AG04449 (cell line): ENCODE data around the gene NOP9.

Experiments used
- CTCF ChIA-PET: fragments of 350-600 bp; formaldehyde crosslinking; extraction: SDS; loops from one replicate; lab custom pipeline; 2021; ENCODE audit warnings: antibody characterized with exemption; lab: Yijun Ruan, JAX
- POLR2A ChIA-PET: fragments of 400-600, 350-600 bp; formaldehyde crosslinking; extraction: SDS; loops from one replicate; lab custom pipeline; 2020; ENCODE audit warnings: antibody characterized with exemption, inconsistent platforms; lab: Yijun Ruan, JAX
- DNase-seq: peaks from one replicate; pipeline ENCODE4 v3.0.0-alpha.2; 2010; ENCODE audit warnings: low read depth, low spot score
- H3K4me3 ChIP-seq: 2 replicates; pipeline ENCODE4 v1.5.1; 2011; ENCODE audit warnings: low read depth, mild to moderate bottlenecking, control low read depth, low read length
- TF ChIP-seq, protein P1 (sequence below): IDR thresholded peaks from one replicate; pipeline ENCODE4 v1.5.1; 2011; ENCODE audit warnings: mild to moderate bottlenecking, moderate library complexity, low read length, control low read depth, inconsistent platforms; ENCODE audit not compliant: insufficient read depth; ENCODE audit errors: missing control alignments

The NOP9 gene

DNA sequence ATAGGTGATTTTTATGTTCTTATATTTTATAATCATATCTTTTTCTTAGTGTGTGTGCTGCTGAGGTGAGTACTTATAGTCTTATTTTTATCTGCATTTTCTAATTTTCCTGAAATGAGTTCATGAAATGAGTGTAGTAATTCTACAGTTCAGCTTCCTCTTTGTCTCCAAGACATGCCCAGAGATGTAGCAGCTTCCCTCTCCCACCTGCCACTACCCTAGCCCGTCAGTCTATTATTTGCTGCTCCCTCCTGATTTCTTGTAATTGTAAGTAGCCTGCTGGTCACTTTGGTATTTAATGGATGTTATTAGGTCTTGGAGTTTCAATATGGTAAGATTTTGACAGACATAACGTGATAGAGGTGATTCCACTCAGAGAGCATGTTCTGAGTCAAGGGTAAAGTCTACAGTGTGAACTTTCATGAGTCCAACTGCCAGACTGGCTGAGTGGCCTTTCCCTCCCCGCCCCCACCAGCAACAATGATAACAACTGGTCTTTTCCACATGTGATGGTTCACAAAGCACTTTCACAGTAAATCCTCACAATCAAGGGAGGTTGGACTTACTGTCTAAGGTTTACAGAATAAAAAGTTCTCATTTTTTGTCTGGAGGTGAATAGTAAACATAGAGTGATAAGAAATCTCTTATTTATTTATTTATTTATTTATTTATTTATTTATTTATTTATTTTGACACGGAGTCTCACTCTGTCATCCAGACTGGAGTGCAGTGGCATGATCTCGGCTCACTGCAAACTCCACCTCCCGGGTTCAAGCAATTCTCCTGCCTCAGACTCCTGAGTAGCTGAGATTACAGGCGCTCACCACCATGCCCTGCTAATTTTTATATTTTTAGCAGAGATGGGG, 44.4 kb downstream of the NOP9 start:
- POLR2A ChIA-PET = interaction anchor here (1.2 kb wide), 1 partner anchor 86 kb away, joined by 3 read pairs; the partner anchor contains the start of genes CBLN3 and KHNYN
- TF ChIP-seq, protein P1, sequence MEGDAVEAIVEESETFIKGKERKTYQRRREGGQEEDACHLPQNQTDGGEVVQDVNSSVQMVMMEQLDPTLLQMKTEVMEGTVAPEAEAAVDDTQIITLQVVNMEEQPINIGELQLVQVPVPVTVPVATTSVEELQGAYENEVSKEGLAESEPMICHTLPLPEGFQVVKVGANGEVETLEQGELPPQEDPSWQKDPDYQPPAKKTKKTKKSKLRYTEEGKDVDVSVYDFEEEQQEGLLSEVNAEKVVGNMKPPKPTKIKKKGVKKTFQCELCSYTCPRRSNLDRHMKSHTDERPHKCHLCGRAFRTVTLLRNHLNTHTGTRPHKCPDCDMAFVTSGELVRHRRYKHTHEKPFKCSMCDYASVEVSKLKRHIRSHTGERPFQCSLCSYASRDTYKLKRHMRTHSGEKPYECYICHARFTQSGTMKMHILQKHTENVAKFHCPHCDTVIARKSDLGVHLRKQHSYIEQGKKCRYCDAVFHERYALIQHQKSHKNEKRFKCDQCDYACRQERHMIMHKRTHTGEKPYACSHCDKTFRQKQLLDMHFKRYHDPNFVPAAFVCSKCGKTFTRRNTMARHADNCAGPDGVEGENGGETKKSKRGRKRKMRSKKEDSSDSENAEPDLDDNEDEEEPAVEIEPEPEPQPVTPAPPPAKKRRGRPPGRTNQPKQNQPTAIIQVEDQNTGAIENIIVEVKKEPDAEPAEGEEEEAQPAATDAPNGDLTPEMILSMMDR = no peak
- CTCF ChIA-PET = interaction anchor here (0.7 to 5.7 kb wide), 7 partner anchors 8 to 97 kb away, joined by 3 to 101 read pairs (median 5); partner anchors contain the start of genes ADCY4, CBLN3 and KHNYN
- H3K4me3 ChIP-seq = no peak overlapping the region
- DNase-seq = no peak

DNA sequence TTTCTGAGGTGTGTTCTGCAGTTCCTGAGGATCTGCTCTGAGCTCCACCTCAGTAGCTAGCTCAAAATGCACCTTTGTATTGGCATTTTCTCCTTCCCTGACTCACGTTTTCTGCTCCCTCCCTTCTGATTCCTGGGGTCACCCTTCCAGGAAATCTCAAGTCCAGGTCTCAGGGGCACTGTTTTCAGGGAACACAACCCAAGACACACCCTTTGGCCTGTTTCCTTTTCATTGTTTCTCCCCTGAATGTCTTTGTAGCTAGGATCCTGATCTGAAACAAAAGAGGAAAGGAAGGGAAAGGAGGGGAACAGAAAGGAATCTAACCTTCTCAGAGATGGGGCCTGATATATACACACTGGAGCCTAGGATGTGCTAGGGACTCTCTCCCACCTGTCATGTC, 47.5 kb downstream of the NOP9 start:
- ChIA-PET CTCF (interaction anchor here (0.8 to 5.7 kb wide), 13 partner anchors 11 to 90 kb away, joined by 3 to 101 read pairs (median 5); partner anchors contain the start of genes ADCY4, CBLN3, CIDEB and KHNYN), POLR2A (no interaction called here)
- TF ChIP-seq, protein P1 = no peak
- DNase-seq = no peak
- H3K4me3 ChIP-seq = no peak overlapping the region

- POLR2A ChIA-PET = no interaction called here
- no peak for DNase-seq
- CTCF ChIA-PET = interaction anchor here (0.6 to 5.7 kb wide), 14 partner anchors 11 to 90 kb away, joined by 3 to 101 read pairs (median 4); partner anchors contain the start of genes ADCY4, CBLN3, CIDEB and KHNYN
- TF ChIP-seq, protein P1 = no peak
- H3K4me3 ChIP-seq = no peak overlapping the region
Observed at GRCh38 chr14:24348186-24348585, 48.5 kb downstream of the NOP9 start.

DNA sequence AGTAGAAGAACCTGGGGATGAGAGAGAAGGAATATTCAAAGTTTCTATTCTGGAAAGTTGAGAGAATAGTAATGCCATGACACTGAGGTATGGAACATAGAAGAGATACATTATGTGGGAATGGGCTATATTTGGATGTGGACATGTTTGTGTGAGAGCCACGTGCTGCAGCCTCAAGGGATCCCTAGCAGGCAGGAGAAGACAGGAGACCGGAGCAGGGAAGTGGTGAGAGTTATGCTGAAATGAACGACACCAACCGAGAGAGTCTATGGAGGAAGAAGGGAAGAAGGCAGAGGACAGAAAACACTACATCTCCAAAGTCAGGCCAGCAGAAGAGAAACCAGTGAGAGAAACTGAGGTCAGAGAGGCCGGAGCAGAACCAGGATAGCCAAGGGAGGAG, 50.1 kb downstream of the NOP9 start:
- DNase-seq = no peak
- ChIA-PET CTCF (interaction anchor here (0.7 to 3.9 kb wide), 5 partner anchors 11 to 86 kb away, joined by 3 to 31 read pairs (median 6); partner anchors contain the start of genes CBLN3 and KHNYN), POLR2A (no interaction called here)
- TF ChIP-seq, protein P1 = no peak
- H3K4me3 ChIP-seq = no peak overlapping the region

GRCh38 chr14:24351517-24351916, 51.9 kb downstream of the NOP9 start:
- ChIA-PET CTCF (interaction anchor here (1.0 to 3.9 kb wide), 11 partner anchors 10 to 90 kb away, joined by 3 to 41 read pairs (median 5); partner anchors contain the start of genes ADCY4, CBLN3, KHNYN and NYNRIN), POLR2A (interaction anchor here (1.1 to 1.2 kb wide), 2 partner anchors 15 to 89 kb away, joined by 3 to 4 read pairs; no protein-coding TSS in a partner anchor)

More at GRCh38 chr14:24351517-24351916, 51.9 kb downstream of the NOP9 start:
- TF ChIP-seq, protein P1 = no peak
- H3K4me3 ChIP-seq = no peak overlapping the region
- no peak for DNase-seq
